WTC11 (cell line): ENCODE data around the gene KLHL4. TPM values are rescaled to one million over a fixed set of nuclear protein-coding genes. Genes with fewer than 3 reads are reported as not detected.

Experiments
- ATAC-seq: fragments of 200-7000 bp; cut with Tn5 transposase; 2 replicates; pipeline ENCODE4 v1.10.0; 2021; ENCODE audit warnings: mild to moderate bottlenecking, moderate library complexity
- CTCF ChIA-PET: fragments of 300-600 bp; sonication (Branson Sonifier 250); formaldehyde crosslinking; loops from one replicate; lab custom pipeline; 2021; ENCODE audit warnings: antibody characterized with exemption; lab: Charles Lee
- POLR2A ChIA-PET: fragments of 350-600 bp; sonication (Branson Sonifier 250); formaldehyde crosslinking; loops from one replicate; lab custom pipeline; 2021; ENCODE audit warnings: antibody characterized with exemption; lab: Charles Lee
- DNase-seq: peaks from one replicate; pipeline ENCODE4 v3.0.0; 2021; ENCODE audit warnings: low spot score
- H3K27ac Mint-ChIP-seq: 2 replicates; pipeline ENCODE4 v1.8.0; 2021; ENCODE audit warnings: mixed read lengths
- H3K27me3 Mint-ChIP-seq: 2 replicates; pipeline ENCODE4 v1.8.0; 2021; ENCODE audit warnings: low read depth, mild to moderate bottlenecking, moderate library complexity, mixed read lengths
- H3K36me3 Mint-ChIP-seq: 2 replicates; pipeline ENCODE4 v1.8.0; 2021; ENCODE audit warnings: mixed read lengths
- H3K4me1 Mint-ChIP-seq: 2 replicates; pipeline ENCODE4 v1.8.0; 2022; ENCODE audit warnings: mixed read lengths
- H3K4me3 Mint-ChIP-seq: 2 replicates; pipeline ENCODE4 v1.8.0; 2021; ENCODE audit warnings: mild to moderate bottlenecking, moderate library complexity, mixed read lengths
- H3K9me3 Mint-ChIP-seq: 2 replicates; pipeline ENCODE4 v1.8.0; 2021; ENCODE audit warnings: mixed read lengths
- CREM ChIP-seq: sonication (generic); formaldehyde crosslinking; IDR thresholded peaks from 2 replicates; pipeline ENCODE4 v1.8.1; 2022; ENCODE audit warnings: mild to moderate bottlenecking, missing genetic modification reagents, moderate library complexity
- FOXK1 ChIP-seq: sonication (generic); formaldehyde crosslinking; IDR thresholded peaks from 2 replicates; pipeline ENCODE4 v1.8.0; 2022; ENCODE audit warnings: mild to moderate bottlenecking, moderate library complexity, missing genetic modification reagents
- FOXP1 ChIP-seq: sonication (generic); formaldehyde crosslinking; IDR thresholded peaks from 2 replicates; pipeline ENCODE4 v1.8.0; 2022; ENCODE audit warnings: missing genetic modification reagents, mild to moderate bottlenecking, moderate library complexity, borderline replicate concordance
- GTF2I ChIP-seq: fragments of 250-450 bp; sonication (Bioruptor Pico); conservative IDR thresholded peaks from 2 replicates; pipeline ENCODE4 v1.4.0; 2021; ENCODE audit warnings: mild to moderate bottlenecking
- HMGA2 ChIP-seq: fragments of 250-450 bp; sonication (Bioruptor Pico); IDR thresholded peaks from 2 replicates; pipeline ENCODE4 v1.4.0; 2021; ENCODE audit warnings: mild to moderate bottlenecking, moderate library complexity
- IRF2 ChIP-seq: sonication (generic); formaldehyde crosslinking; IDR thresholded peaks from 2 replicates; pipeline ENCODE4 v1.8.0; 2022; ENCODE audit warnings: low read depth, missing genetic modification reagents, borderline replicate concordance
- ZNF232 ChIP-seq: sonication (generic); formaldehyde crosslinking; IDR thresholded peaks from 2 replicates; pipeline ENCODE4 v1.8.0; 2022; ENCODE audit warnings: mild to moderate bottlenecking, missing genetic modification reagents
- total RNA-seq: library from RNA; stranded (reverse); gene quantifications from 3 replicates; pipeline ENCODE4 v1.2.3, GENCODE V29; 2021
- TF ChIP-seq, protein P1 (sequence below): sonication (generic); formaldehyde crosslinking; conservative IDR thresholded peaks from 2 replicates; pipeline ENCODE4 v1.8.1; 2022; ENCODE audit warnings: mild to moderate bottlenecking, missing genetic modification reagents
- TF ChIP-seq, protein P2 (sequence below): sonication (generic); formaldehyde crosslinking; IDR thresholded peaks from 2 replicates; pipeline ENCODE4 v1.8.1; 2023; ENCODE audit warnings: mild to moderate bottlenecking, missing genetic modification reagents
- TF ChIP-seq, protein P3 (sequence below): sonication (generic); formaldehyde crosslinking; IDR thresholded peaks from 2 replicates; pipeline ENCODE4 v1.8.1; 2023; ENCODE audit warnings: mild to moderate bottlenecking, missing genetic modification reagents
- TF ChIP-seq, protein P4 (sequence below): sonication (generic); formaldehyde crosslinking; IDR thresholded peaks from 2 replicates; pipeline ENCODE4 v1.8.0; 2023; ENCODE audit warnings: missing genetic modification reagents, mild to moderate bottlenecking, borderline replicate concordance
- TF ChIP-seq, protein P5 (sequence below): sonication (generic); formaldehyde crosslinking; IDR thresholded peaks from 2 replicates; pipeline ENCODE4 v1.8.0; 2022; ENCODE audit warnings: mild to moderate bottlenecking, missing genetic modification reagents
- TF ChIP-seq, protein P6 (sequence below): fragments of 250-450 bp; sonication (Bioruptor Pico); IDR thresholded peaks from 2 replicates; pipeline ENCODE4 v1.9.0; 2021; ENCODE audit warnings: mild to moderate bottlenecking
- TF ChIP-seq, protein P7 (sequence below): sonication (generic); formaldehyde crosslinking; IDR thresholded peaks from 2 replicates; pipeline ENCODE4 v1.8.1; 2022; ENCODE audit warnings: mild to moderate bottlenecking, moderate library complexity, missing genetic modification reagents
- TF ChIP-seq, protein P8 (sequence below): sonication (generic); formaldehyde crosslinking; IDR thresholded peaks from 2 replicates; pipeline ENCODE4 v1.8.1; 2023; ENCODE audit warnings: mild to moderate bottlenecking, moderate library complexity, missing genetic modification reagents

The KLHL4 gene
- total RNA-seq, 1 experiment from 2014 or later: 10.5 TPM

DNA sequence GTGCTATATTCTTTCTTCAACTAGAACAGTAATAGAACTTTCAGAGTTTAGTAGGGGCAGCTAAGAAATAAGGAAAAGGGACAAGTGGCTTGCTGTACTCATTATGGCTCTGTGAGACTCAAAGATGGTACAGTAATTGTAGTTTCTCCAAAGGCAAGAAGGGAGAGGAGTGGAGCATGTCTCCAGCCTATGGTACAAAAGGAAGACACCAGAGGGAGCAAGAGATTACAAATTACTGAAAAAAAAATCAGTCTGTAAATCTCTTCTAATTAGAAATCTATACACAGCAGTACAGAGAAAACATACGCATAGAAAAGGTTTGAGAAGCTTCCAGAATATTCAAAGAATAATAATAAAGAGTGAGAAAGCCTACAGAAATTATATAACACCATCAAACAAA is 61.4 kb downstream of the KLHL4 start (continued):
- TF ChIP-seq ZNF232 (CRISPR knock-in tag) (no peak), HMGA2 (CRISPR knock-in tag) (no peak), GTF2I (CRISPR knock-in tag) (no peak)
- TF ChIP-seq, protein P1, sequence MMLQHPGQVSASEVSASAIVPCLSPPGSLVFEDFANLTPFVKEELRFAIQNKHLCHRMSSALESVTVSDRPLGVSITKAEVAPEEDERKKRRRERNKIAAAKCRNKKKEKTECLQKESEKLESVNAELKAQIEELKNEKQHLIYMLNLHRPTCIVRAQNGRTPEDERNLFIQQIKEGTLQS: no peak
- TF ChIP-seq, protein P2, sequence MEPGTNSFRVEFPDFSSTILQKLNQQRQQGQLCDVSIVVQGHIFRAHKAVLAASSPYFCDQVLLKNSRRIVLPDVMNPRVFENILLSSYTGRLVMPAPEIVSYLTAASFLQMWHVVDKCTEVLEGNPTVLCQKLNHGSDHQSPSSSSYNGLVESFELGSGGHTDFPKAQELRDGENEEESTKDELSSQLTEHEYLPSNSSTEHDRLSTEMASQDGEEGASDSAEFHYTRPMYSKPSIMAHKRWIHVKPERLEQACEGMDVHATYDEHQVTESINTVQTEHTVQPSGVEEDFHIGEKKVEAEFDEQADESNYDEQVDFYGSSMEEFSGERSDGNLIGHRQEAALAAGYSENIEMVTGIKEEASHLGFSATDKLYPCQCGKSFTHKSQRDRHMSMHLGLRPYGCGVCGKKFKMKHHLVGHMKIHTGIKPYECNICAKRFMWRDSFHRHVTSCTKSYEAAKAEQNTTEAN (CRISPR knock-in tag): no peak
- TF ChIP-seq, protein P3, sequence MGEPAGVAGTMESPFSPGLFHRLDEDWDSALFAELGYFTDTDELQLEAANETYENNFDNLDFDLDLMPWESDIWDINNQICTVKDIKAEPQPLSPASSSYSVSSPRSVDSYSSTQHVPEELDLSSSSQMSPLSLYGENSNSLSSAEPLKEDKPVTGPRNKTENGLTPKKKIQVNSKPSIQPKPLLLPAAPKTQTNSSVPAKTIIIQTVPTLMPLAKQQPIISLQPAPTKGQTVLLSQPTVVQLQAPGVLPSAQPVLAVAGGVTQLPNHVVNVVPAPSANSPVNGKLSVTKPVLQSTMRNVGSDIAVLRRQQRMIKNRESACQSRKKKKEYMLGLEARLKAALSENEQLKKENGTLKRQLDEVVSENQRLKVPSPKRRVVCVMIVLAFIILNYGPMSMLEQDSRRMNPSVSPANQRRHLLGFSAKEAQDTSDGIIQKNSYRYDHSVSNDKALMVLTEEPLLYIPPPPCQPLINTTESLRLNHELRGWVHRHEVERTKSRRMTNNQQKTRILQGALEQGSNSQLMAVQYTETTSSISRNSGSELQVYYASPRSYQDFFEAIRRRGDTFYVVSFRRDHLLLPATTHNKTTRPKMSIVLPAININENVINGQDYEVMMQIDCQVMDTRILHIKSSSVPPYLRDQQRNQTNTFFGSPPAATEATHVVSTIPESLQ (CRISPR knock-in tag): no peak

DNA sequence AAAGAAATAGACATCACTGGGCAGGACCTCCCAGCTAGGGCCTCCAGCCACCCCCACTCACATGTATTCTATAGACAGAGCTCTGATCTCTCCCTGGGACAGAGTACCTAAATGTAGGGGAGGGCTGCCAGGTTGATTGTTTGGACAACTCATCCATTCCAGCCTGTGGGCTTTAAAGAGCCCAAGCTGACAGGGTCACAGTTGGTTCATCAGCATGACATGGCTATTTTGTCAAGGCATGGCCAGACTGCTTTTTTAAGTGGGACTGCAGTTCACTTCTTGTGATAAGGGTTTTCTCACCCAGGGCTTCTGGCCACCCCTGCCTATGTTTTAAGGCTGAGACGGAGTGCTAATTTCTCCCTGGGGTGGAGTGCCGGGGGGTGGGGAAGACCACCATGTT is 63.3 kb downstream of the KLHL4 start:
- Mint-ChIP-seq H3K4me1 (peaks cover 9% of the 10 kb centered on the region), H3K27ac (no peak overlapping the region), H3K27me3 (no peaks in the 10 kb centered on the region), H3K4me3 (no peak overlapping the region), H3K9me3 (peaks cover 8% of the 10 kb centered on the region), H3K36me3 (peaks cover 12% of the 10 kb centered on the region; the same call in 1 of the 2 replicates)
- ChIA-PET POLR2A (no interaction called here), CTCF (no interaction called here)
- ATAC-seq (no peak), DNase-seq (no peak)
- TF ChIP-seq, protein P4, sequence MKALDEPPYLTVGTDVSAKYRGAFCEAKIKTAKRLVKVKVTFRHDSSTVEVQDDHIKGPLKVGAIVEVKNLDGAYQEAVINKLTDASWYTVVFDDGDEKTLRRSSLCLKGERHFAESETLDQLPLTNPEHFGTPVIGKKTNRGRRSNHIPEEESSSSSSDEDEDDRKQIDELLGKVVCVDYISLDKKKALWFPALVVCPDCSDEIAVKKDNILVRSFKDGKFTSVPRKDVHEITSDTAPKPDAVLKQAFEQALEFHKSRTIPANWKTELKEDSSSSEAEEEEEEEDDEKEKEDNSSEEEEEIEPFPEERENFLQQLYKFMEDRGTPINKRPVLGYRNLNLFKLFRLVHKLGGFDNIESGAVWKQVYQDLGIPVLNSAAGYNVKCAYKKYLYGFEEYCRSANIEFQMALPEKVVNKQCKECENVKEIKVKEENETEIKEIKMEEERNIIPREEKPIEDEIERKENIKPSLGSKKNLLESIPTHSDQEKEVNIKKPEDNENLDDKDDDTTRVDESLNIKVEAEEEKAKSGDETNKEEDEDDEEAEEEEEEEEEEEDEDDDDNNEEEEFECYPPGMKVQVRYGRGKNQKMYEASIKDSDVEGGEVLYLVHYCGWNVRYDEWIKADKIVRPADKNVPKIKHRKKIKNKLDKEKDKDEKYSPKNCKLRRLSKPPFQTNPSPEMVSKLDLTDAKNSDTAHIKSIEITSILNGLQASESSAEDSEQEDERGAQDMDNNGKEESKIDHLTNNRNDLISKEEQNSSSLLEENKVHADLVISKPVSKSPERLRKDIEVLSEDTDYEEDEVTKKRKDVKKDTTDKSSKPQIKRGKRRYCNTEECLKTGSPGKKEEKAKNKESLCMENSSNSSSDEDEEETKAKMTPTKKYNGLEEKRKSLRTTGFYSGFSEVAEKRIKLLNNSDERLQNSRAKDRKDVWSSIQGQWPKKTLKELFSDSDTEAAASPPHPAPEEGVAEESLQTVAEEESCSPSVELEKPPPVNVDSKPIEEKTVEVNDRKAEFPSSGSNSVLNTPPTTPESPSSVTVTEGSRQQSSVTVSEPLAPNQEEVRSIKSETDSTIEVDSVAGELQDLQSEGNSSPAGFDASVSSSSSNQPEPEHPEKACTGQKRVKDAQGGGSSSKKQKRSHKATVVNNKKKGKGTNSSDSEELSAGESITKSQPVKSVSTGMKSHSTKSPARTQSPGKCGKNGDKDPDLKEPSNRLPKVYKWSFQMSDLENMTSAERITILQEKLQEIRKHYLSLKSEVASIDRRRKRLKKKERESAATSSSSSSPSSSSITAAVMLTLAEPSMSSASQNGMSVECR: no peak
- no peak for TF ChIP-seq FOXK1 (CRISPR knock-in tag)
- TF ChIP-seq, protein P5, sequence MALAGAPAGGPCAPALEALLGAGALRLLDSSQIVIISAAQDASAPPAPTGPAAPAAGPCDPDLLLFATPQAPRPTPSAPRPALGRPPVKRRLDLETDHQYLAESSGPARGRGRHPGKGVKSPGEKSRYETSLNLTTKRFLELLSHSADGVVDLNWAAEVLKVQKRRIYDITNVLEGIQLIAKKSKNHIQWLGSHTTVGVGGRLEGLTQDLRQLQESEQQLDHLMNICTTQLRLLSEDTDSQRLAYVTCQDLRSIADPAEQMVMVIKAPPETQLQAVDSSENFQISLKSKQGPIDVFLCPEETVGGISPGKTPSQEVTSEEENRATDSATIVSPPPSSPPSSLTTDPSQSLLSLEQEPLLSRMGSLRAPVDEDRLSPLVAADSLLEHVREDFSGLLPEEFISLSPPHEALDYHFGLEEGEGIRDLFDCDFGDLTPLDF (CRISPR knock-in tag): no peak
- TF ChIP-seq, protein P6, sequence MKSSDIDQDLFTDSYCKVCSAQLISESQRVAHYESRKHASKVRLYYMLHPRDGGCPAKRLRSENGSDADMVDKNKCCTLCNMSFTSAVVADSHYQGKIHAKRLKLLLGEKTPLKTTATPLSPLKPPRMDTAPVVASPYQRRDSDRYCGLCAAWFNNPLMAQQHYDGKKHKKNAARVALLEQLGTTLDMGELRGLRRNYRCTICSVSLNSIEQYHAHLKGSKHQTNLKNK (CRISPR knock-in tag): no peak
- TF ChIP-seq, protein P7, sequence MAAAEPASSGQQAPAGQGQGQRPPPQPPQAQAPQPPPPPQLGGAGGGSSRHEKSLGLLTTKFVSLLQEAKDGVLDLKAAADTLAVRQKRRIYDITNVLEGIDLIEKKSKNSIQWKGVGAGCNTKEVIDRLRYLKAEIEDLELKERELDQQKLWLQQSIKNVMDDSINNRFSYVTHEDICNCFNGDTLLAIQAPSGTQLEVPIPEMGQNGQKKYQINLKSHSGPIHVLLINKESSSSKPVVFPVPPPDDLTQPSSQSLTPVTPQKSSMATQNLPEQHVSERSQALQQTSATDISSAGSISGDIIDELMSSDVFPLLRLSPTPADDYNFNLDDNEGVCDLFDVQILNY (CRISPR knock-in tag): no peak
- no peak for TF ChIP-seq CREM
- TF ChIP-seq, protein P8, sequence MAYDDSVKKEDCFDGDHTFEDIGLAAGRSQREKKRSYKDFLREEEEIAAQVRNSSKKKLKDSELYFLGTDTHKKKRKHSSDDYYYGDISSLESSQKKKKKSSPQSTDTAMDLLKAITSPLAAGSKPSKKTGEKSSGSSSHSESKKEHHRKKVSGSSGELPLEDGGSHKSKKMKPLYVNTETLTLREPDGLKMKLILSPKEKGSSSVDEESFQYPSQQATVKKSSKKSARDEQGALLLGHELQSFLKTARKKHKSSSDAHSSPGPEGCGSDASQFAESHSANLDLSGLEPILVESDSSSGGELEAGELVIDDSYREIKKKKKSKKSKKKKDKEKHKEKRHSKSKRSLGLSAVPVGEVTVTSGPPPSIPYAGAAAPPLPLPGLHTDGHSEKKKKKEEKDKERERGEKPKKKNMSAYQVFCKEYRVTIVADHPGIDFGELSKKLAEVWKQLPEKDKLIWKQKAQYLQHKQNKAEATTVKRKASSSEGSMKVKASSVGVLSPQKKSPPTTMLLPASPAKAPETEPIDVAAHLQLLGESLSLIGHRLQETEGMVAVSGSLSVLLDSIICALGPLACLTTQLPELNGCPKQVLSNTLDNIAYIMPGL (CRISPR knock-in tag): no peak
- no peak for TF ChIP-seq IRF2 (CRISPR knock-in tag)
- no peak for TF ChIP-seq FOXP1 (CRISPR knock-in tag)
